K562 (cell line): Measurements from ENCODE around the gene GPC3. TPM values are rescaled to one million over a fixed set of nuclear protein-coding genes. Genes with fewer than 3 reads are reported as not detected.

Experiments used
- ATAC-seq: fragments of 200-7000 bp; cut with Tn5 transposase; 3 replicates; pipeline ENCODE4 v1.9.1; 2020; ENCODE audit warnings: moderate library complexity
- BruUV-seq: library from RNA; stranded (reverse); fragments of 400-500 nt; replicated peaks from 2 replicates; lab custom pipeline; 2021; lab: Mats Ljungman, UMichigan
- CTCF ChIA-PET: fragments of 300-600 bp; formaldehyde crosslinking; extraction: SDS; loops from one replicate; lab custom pipeline; 2021; ENCODE audit warnings: low intra/inter-chr PET ratio; lab: Yijun Ruan, JAX
- POLR2A ChIA-PET: fragments of 300-600, 350-650 bp; sonication (Branson Sonifier 250); formaldehyde crosslinking; extraction: SDS; loops from one replicate; lab custom pipeline; 2021; ENCODE audit warnings: antibody characterized with exemption, inconsistent platforms; lab: Yijun Ruan, JAX
- DNase-seq, 4 experiments: peaks; one replicate each; pipeline versions ENCODE4 v3.0.0 to v3.0.0-alpha.2; 2011 to 2018; ENCODE audit warnings: low spot score in 3 of 4, mixed read lengths in 3 of 4; ENCODE audit errors: extremely low read depth in 1 of 4
- FAIRE-seq: peaks from 2 replicates; lab custom pipeline; 2011; peaks lifted over from hg19 to GRCh38; lab: Jason Lieb, UNC
- H2AFZ ChIP-seq: 2 replicates; pipeline ENCODE4 v1.6.0; 2011; ENCODE audit warnings: low read depth, low read length, control low read depth, inconsistent platforms
- H3K27ac ChIP-seq: fragments of 200-600 bp; 3 replicates; pipeline ENCODE4 v1.8.0; 2011; ENCODE audit warnings: low read depth, mild to moderate bottlenecking, control low read depth, inconsistent platforms, low read length, moderate library complexity, mixed read lengths; ENCODE audit errors: extremely low read depth
- H3K27me3 ChIP-seq, 2 experiments: fragments of 300-600 bp in 1 of 2; 2 replicates in 1 of 2; 3 replicates in 1 of 2; pipeline versions ENCODE4 v1.6.0 to v1.8.0; 2011; ENCODE audit warnings: inconsistent platforms in 2 of 2, low read length in 2 of 2, mild to moderate bottlenecking in 1 of 2, mixed read lengths in 1 of 2, moderate library complexity in 1 of 2; ENCODE audit not compliant: control insufficient read depth in 2 of 2, insufficient read depth in 2 of 2
- H3K36me3 ChIP-seq: fragments of 300-600 bp; 3 replicates; pipeline ENCODE4 v1.8.0; 2011; ENCODE audit warnings: mild to moderate bottlenecking, low read length, inconsistent platforms; ENCODE audit not compliant: control insufficient read depth, insufficient read depth
- H3K4me1 ChIP-seq, 2 experiments: fragments of 200-600 bp in 1 of 2; replicated peaks in 1 of 2; 2 replicates in 1 of 2; 3 replicates in 1 of 2; pipeline versions ENCODE4 v1.5.1 to v1.8.0; 2011; ENCODE audit warnings: inconsistent platforms in 2 of 2, low read length in 2 of 2, mild to moderate bottlenecking in 1 of 2, mixed read lengths in 1 of 2, moderate library complexity in 1 of 2; ENCODE audit not compliant: control insufficient read depth in 2 of 2, insufficient read depth in 2 of 2
- H3K4me2 ChIP-seq: 2 replicates; pipeline ENCODE4 v1.6.1; 2011; ENCODE audit warnings: low read length, control low read depth, inconsistent platforms, mixed read lengths; ENCODE audit not compliant: insufficient read depth
- H3K4me3 ChIP-seq: fragments of 200-600 bp; sonication (generic), shearing (Covaris generic); 2 replicates; pipeline ENCODE4 v1.5.1; 2016; ENCODE audit warnings: control low read depth, inconsistent platforms
- H3K79me2 ChIP-seq: fragments of 200-600 bp; 3 replicates; pipeline ENCODE4 v1.8.0; 2011; ENCODE audit warnings: low read length, inconsistent platforms; ENCODE audit not compliant: control insufficient read depth, insufficient read depth
- H3K9ac ChIP-seq, 2 experiments: 2 replicates each; pipeline versions ENCODE4 v1.6.0 to v1.6.1; 2011; ENCODE audit warnings: low read depth in 2 of 2, low read length in 2 of 2, control low read depth in 1 of 2, inconsistent platforms in 1 of 2, mild to moderate bottlenecking in 1 of 2, mixed read lengths in 1 of 2; ENCODE audit not compliant: insufficient read depth in 1 of 2
- H3K9me1 ChIP-seq: one replicate; pipeline ENCODE4 v1.6.0; 2011; ENCODE audit warnings: inconsistent platforms, mild to moderate bottlenecking, low read length, moderate library complexity; ENCODE audit not compliant: control insufficient read depth, insufficient read depth
- H3K9me3 ChIP-seq: replicated peaks from 2 replicates; pipeline ENCODE4 v1.5.1; 2011; ENCODE audit warnings: low read depth, low read length, inconsistent platforms; ENCODE audit not compliant: control insufficient read depth, insufficient read depth
- H4K20me1 ChIP-seq: replicated peaks from 2 replicates; pipeline ENCODE4 v1.6.1; 2011; ENCODE audit warnings: low read length, inconsistent platforms, mixed read lengths; ENCODE audit not compliant: control insufficient read depth, insufficient read depth
- ARID3B ChIP-seq: fragments of 250-450 bp; sonication (Bioruptor Pico); IDR thresholded peaks from 2 replicates; pipeline ENCODE4 v1.4.0; 2020; ENCODE audit warnings: borderline replicate concordance
- CCNT2 ChIP-seq: IDR thresholded peaks from 2 replicates; pipeline ENCODE4 v1.6.1; 2011; ENCODE audit warnings: borderline replicate concordance, low read depth, mild to moderate bottlenecking, moderate library complexity, mixed read lengths, low read length; ENCODE audit not compliant: insufficient read length; ENCODE audit errors: extremely low read depth
- CREM ChIP-seq: IDR thresholded peaks from 2 replicates; pipeline ENCODE4 v1.6.1; 2014; ENCODE audit warnings: antibody characterized with exemption, low read depth
- KLF10 ChIP-seq: fragments of 250-450 bp; sonication (Bioruptor Pico); IDR thresholded peaks from 2 replicates; pipeline ENCODE4 v1.6.1; 2021; ENCODE audit warnings: matching md5 sums
- MEIS2 ChIP-seq: fragments of 450-650 bp; IDR thresholded peaks from 2 replicates; pipeline ENCODE4 v1.6.1; 2014; ENCODE audit warnings: mild to moderate bottlenecking; ENCODE audit not compliant: partially characterized antibody
- NFYB ChIP-seq: IDR thresholded peaks from 2 replicates; pipeline ENCODE4 v1.6.1; 2011; ENCODE audit warnings: mild to moderate bottlenecking, moderate library complexity; ENCODE audit not compliant: insufficient read length; ENCODE audit errors: extremely low read depth
- NONO ChIP-seq, 2 experiments: fragments of 200-400 bp in 1 of 2; fragments of 450-650 bp in 1 of 2; formaldehyde crosslinking in 1 of 2; IDR thresholded peaks; 2 replicates each; pipeline ENCODE4 v1.6.1; 2017; ENCODE audit warnings: low read depth in 2 of 2, mild to moderate bottlenecking in 2 of 2, moderate library complexity in 2 of 2, low read length in 1 of 2
- OTX1 ChIP-seq: fragments of 450-650 bp; formaldehyde crosslinking; IDR thresholded peaks from 2 replicates; pipeline ENCODE4 v1.4.0; 2022; ENCODE audit warnings: mild to moderate bottlenecking
- SIN3A ChIP-seq, 2 experiments: fragments of 150-350 bp in 1 of 2; IDR thresholded peaks; 2 replicates each; pipeline ENCODE4 v1.6.1; 2011 to 2016; ENCODE audit warnings: borderline replicate concordance in 2 of 2, low read depth in 2 of 2, low read length in 2 of 2, mild to moderate bottlenecking in 2 of 2, moderate library complexity in 2 of 2; ENCODE audit not compliant: control insufficient read depth in 1 of 2
- WHSC1 ChIP-seq: IDR thresholded peaks from one replicate; pipeline ENCODE4 v1.6.1; 2012; ENCODE audit warnings: low read length, control low read depth, inconsistent platforms
- ZNF707 ChIP-seq: fragments of 250-450 bp; sonication (Bioruptor Pico); conservative IDR thresholded peaks from 2 replicates; pipeline ENCODE4 v1.8.0; 2022; ENCODE audit warnings: inconsistent platforms, mild to moderate bottlenecking, moderate library complexity
- WGBS: fragments of 100-300 bp; shearing (Covaris generic); methylation state at CpG from one replicate; pipeline ENCODE4 v1.1.6; 2016; ENCODE audit warnings: low coverage, mixed read lengths; ENCODE audit not compliant: insufficient coverage; ENCODE audit errors: missing lambda C conversion rate; 5-methylcytosine and 5-hydroxymethylcytosine counted together
- in situ Hi-C: fragments of 300-500 bp; cut with MboI; formaldehyde crosslinking; loops from 4 replicates; pipeline ENCODE4 v1.15.0; 2018; ENCODE audit warnings: inconsistent platforms, mixed read lengths
- intact Hi-C: fragments of 100-400 bp; cut with micrococcal nuclease; formaldehyde crosslinking; loops from 2 replicates; pipeline ENCODE4 v1.14.2; 2022
- polyA plus RNA-seq, 8 experiments: library from polyadenylated mRNA; depleted of rRNA in 4 of 8; stranded (reverse) in 5 of 8; unstranded in 3 of 8; fragments of >200 nt; fragmentation: Nextera tagmentation in 2 of 8; fragmentation: Illumina TruSeq in 1 of 8; extraction: Ambion mirVana in 2 of 8; extraction: Trizol in 1 of 8; gene quantifications; 2 replicates each; pipeline versions ENCODE4 v1.2.1 to v1.2.3, GENCODE V29; 2011 to 2014; ENCODE audit warnings: inconsistent platforms in 1 of 8, missing spikeins in 1 of 8
- total RNA-seq, 7 experiments: library from RNA; depleted of rRNA in 6 of 7; stranded (reverse); fragments of >200 nt in 6 of 7; fragmentation: Illumina TruSeq in 2 of 7; extraction: Trizol in 2 of 7; gene quantifications; 2 replicates each; pipeline versions ENCODE4 v1.2.1 to v1.2.3, GENCODE V29; 2011 to 2021; ENCODE audit warnings: low replicate concordance in 1 of 7
- TF ChIP-seq, protein P1 (sequence below): fragments of 450-650 bp; formaldehyde crosslinking; IDR thresholded peaks from 2 replicates; pipeline ENCODE4 v1.4.0; 2022; ENCODE audit warnings: missing genetic modification characterization
- TF ChIP-seq, protein P2 (sequence below): fragments of 200-400 bp; formaldehyde crosslinking; IDR thresholded peaks from 2 replicates; pipeline ENCODE4 v1.6.1; 2017; ENCODE audit warnings: mild to moderate bottlenecking, low read depth, low read length, moderate library complexity

The GPC3 gene
- total and polyA plus RNA-seq, 9 of the 15 experiments (the other 6 are each of a cell fraction or from before 2014, with no cell fraction given): 0.42 TPM; not detected in 8

DNA sequence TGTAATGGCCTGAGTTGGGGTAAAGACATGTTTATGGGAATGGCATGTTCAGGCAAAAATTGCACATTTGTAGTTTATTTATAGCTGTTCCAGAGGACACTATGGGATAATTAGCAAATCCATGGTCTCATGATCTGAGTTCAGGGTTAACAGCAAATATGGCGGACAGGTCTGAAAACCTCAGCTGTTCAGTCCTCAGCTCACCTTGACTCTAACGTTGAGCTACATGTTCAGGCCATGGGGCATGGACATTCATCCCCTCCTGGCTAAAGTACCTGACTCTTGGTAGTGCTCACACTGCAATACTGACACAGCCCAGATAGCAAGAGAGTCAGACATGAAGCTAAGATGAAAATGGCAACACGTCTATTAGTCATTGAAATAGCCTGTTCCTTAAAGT lies 408.5 kb downstream of the GPC3 start (continued):
- TF ChIP-seq SIN3A (IDR thresholded peaks at IDR 0.05; ENCODE audit: borderline replicate concordance in 2 of 2, control insufficient read depth in 1 of 2, low read depth in 2 of 2, low read length in 2 of 2) (no peak), OTX1 (CRISPR knock-in tag) (no peak)

GRCh38 chrX:133575501-133576136 lies 409.8 kb downstream of the GPC3 start:
- ATAC-seq (no peak), FAIRE-seq (no peak)
- H3K79me2 ChIP-seq: no peaks in the 10 kb centered on the region
- 3% methylated on average over 5 of the region's 5 CpGs for WGBS
- intact Hi-C loops: no loop called here
- BruUV-seq: no TSS peak
- H4K20me1 ChIP-seq: no peaks in the 10 kb centered on the region
- no peaks in the 10 kb centered on the region for H3K27me3 ChIP-seq
- no peak overlapping the region for H3K4me2 ChIP-seq
- H3K9me1 ChIP-seq: no peaks in the 10 kb centered on the region
- no peaks in the 10 kb centered on the region for H3K4me1 ChIP-seq
- H3K36me3 ChIP-seq: no peaks in the 10 kb centered on the region
- no peak overlapping the region for H3K27ac ChIP-seq
- TF ChIP-seq CCNT2 (no peak), NONO (IDR thresholded peaks at IDR 0.05; ENCODE audit: low read depth in 2 of 2, low read length in 1 of 2) (no peak), MEIS2 (no peak), ARID3B (CRISPR knock-in tag) (no peak), ZNF707 (no peak), KLF10 (CRISPR knock-in tag) (no peak), WHSC1 (no peak), CREM (no peak), NFYB (no peak)
- TF ChIP-seq, protein P1, sequence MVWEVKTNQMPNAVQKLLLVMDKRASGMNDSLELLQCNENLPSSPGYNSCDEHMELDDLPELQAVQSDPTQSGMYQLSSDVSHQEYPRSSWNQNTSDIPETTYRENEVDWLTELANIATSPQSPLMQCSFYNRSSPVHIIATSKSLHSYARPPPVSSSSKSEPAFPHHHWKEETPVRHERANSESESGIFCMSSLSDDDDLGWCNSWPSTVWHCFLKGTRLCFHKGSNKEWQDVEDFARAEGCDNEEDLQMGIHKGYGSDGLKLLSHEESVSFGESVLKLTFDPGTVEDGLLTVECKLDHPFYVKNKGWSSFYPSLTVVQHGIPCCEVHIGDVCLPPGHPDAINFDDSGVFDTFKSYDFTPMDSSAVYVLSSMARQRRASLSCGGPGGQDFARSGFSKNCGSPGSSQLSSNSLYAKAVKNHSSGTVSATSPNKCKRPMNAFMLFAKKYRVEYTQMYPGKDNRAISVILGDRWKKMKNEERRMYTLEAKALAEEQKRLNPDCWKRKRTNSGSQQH (CRISPR knock-in tag): no peak
- TF ChIP-seq, protein P2, sequence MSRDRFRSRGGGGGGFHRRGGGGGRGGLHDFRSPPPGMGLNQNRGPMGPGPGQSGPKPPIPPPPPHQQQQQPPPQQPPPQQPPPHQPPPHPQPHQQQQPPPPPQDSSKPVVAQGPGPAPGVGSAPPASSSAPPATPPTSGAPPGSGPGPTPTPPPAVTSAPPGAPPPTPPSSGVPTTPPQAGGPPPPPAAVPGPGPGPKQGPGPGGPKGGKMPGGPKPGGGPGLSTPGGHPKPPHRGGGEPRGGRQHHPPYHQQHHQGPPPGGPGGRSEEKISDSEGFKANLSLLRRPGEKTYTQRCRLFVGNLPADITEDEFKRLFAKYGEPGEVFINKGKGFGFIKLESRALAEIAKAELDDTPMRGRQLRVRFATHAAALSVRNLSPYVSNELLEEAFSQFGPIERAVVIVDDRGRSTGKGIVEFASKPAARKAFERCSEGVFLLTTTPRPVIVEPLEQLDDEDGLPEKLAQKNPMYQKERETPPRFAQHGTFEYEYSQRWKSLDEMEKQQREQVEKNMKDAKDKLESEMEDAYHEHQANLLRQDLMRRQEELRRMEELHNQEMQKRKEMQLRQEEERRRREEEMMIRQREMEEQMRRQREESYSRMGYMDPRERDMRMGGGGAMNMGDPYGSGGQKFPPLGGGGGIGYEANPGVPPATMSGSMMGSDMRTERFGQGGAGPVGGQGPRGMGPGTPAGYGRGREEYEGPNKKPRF: no peak
- TF ChIP-seq, all 486 proteins: peak for 0
- Histone ChIP-seq H3K4me3 (no peak overlapping the region), H3K9ac (no peak overlapping the region), H2AFZ (no peak overlapping the region), H3K9me3 (no peaks in the 10 kb centered on the region)
- POLR2A ChIA-PET: interaction anchor here (0.7 kb wide), 1 partner anchor 12 kb away, joined by 3 read pairs; no protein-coding TSS in a partner anchor
- in situ Hi-C loops: no loop called here
- DNase-seq: no peak
- CTCF ChIA-PET: no interaction called here
